Trophoblast cell (in vitro differentiated cells and primary cell): ENCODE data around the gene MALRD1.

Source experiments
- DNase-seq, 2 donors: peaks; one replicate each; pipeline ENCODE4 v3.0.0-alpha.2; 2016
- H2AFZ ChIP-seq: 2 replicates; pipeline ENCODE4 v1.6.1; 2013; ENCODE audit warnings: low read length, moderate library complexity, mild to moderate bottlenecking; ENCODE audit not compliant: insufficient read depth, poor library complexity
- H2AK5ac ChIP-seq: 2 replicates; pipeline ENCODE4 v1.6.1; 2013; ENCODE audit warnings: mild to moderate bottlenecking, low read length
- H2BK120ac ChIP-seq: 2 replicates; pipeline ENCODE4 v1.6.1; 2013; ENCODE audit warnings: low read length, mild to moderate bottlenecking, moderate library complexity; ENCODE audit not compliant: insufficient read depth, poor library complexity
- H2BK12ac ChIP-seq: 2 replicates; pipeline ENCODE4 v1.6.1; 2013; ENCODE audit warnings: mild to moderate bottlenecking, low read length, moderate library complexity
- H2BK5ac ChIP-seq: 2 replicates; pipeline ENCODE4 v1.6.1; 2013; ENCODE audit warnings: low read length, low read depth, moderate library complexity, mild to moderate bottlenecking; ENCODE audit not compliant: poor library complexity
- H3K14ac ChIP-seq: 2 replicates; pipeline ENCODE4 v1.6.1; 2013; ENCODE audit warnings: mild to moderate bottlenecking, low read length
- H3K18ac ChIP-seq: 2 replicates; pipeline ENCODE4 v1.6.1; 2013; ENCODE audit warnings: mild to moderate bottlenecking, low read length
- H3K23ac ChIP-seq: 2 replicates; pipeline ENCODE4 v1.6.1; 2013; ENCODE audit warnings: low read length
- H3K27ac ChIP-seq: 2 replicates; pipeline ENCODE4 v1.5.1; 2013; ENCODE audit warnings: low read depth, mild to moderate bottlenecking, inconsistent platforms, low read length, moderate library complexity
- H3K27me3 ChIP-seq: 2 replicates; pipeline ENCODE4 v1.6.1; 2013; ENCODE audit warnings: inconsistent platforms, mild to moderate bottlenecking, low read length, moderate library complexity; ENCODE audit not compliant: insufficient read depth
- H3K36me3 ChIP-seq, 2 experiments: 1 replicate in 1 of 2; 2 replicates in 1 of 2; pipeline ENCODE4 v1.6.1; 2013; ENCODE audit warnings: low read length in 2 of 2, mild to moderate bottlenecking in 2 of 2, moderate library complexity in 1 of 2; ENCODE audit not compliant: insufficient read depth in 2 of 2, control insufficient read depth in 1 of 2
- H3K4ac ChIP-seq: 2 replicates; pipeline ENCODE4 v1.6.1; 2013; ENCODE audit warnings: low read depth, mild to moderate bottlenecking, low read length, moderate library complexity
- H3K4me1 ChIP-seq, 2 experiments: 1 replicate in 1 of 2; 2 replicates in 1 of 2; pipeline ENCODE4 v1.6.1; 2013; ENCODE audit warnings: low read length in 2 of 2, mild to moderate bottlenecking in 2 of 2, moderate library complexity in 1 of 2; ENCODE audit not compliant: insufficient read depth in 2 of 2, control insufficient read depth in 1 of 2
- H3K4me2 ChIP-seq: 2 replicates; pipeline ENCODE4 v1.6.1; 2013; ENCODE audit warnings: inconsistent platforms, mild to moderate bottlenecking, low read length, moderate library complexity
- H3K4me3 ChIP-seq: 2 replicates; pipeline ENCODE4 v1.5.1; 2013; ENCODE audit warnings: mild to moderate bottlenecking, low read depth, low read length, inconsistent platforms
- H3K79me1 ChIP-seq: one replicate; pipeline ENCODE4 v1.6.1; 2013; ENCODE audit warnings: low read length
- H3K79me2 ChIP-seq: 2 replicates; pipeline ENCODE4 v1.6.1; 2013; ENCODE audit warnings: low read length, mild to moderate bottlenecking; ENCODE audit not compliant: control insufficient read depth, insufficient read depth, poor library complexity
- H3K9ac ChIP-seq: 2 replicates; pipeline ENCODE4 v1.6.1; 2013; ENCODE audit warnings: mild to moderate bottlenecking, low read length
- H3K9me3 ChIP-seq: 2 replicates; pipeline ENCODE4 v1.6.1; 2013; ENCODE audit warnings: low read depth, mild to moderate bottlenecking, control low read depth, inconsistent platforms, low read length; ENCODE audit not compliant: insufficient read depth
- H4K12ac ChIP-seq: 2 replicates; pipeline ENCODE4 v1.6.1; 2013; ENCODE audit warnings: low read depth, mild to moderate bottlenecking, low read length, moderate library complexity
- H4K8ac ChIP-seq: 2 replicates; pipeline ENCODE4 v1.6.1; 2013; ENCODE audit warnings: low read depth, mild to moderate bottlenecking, low read length, moderate library complexity
- H4K91ac ChIP-seq: one replicate; pipeline ENCODE4 v1.6.1; 2013; ENCODE audit warnings: low read depth, mild to moderate bottlenecking, low read length, moderate library complexity
- WGBS: extraction: QIAGEN DNeasy Blood & Tissue Kit; methylation state at CpG from one replicate; pipeline ENCODE4 v1.1.7; 2013; ENCODE audit warnings: missing lambda C conversion rate; ENCODE audit not compliant: insufficient read length, insufficient coverage; ENCODE audit errors: extremely low coverage; 5-methylcytosine and 5-hydroxymethylcytosine counted together

The MALRD1 gene

DNA sequence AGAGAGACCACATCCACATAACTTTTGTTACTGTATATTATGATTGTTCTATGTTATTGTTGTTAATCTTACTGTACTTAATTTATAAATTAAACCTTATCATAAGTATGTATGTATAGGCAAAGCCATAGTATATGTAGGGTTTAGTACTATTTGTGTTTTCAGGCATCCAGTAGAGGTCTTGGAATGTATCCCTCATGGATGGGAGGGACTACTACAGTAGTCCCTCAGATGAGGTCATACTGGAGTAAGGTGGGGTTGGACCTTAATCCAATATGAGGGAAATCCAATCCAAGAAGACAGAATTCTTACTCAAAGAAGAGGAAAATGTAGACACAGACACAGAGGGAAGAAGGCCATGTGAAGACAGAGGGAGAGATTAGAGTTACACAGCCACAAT lies 34.1 kb upstream of the MALRD1 start:
- no peaks in the 10 kb centered on the region for H3K27me3 ChIP-seq
- H3K4me1 ChIP-seq = peaks cover 0 to 5% of the 10 kb centered on the region in 2 experiments
- no peaks in the 10 kb centered on the region for H3K79me2 ChIP-seq
- no peak overlapping the region for H2AFZ ChIP-seq
- H4K91ac ChIP-seq = no peak overlapping the region
- H4K8ac ChIP-seq = no peak overlapping the region
- H3K4me3 ChIP-seq = no peak overlapping the region
- H3K4ac ChIP-seq = no peak overlapping the region
- H3K27ac ChIP-seq = no peak overlapping the region
- H3K23ac ChIP-seq = no peak overlapping the region
- no peak overlapping the region for H3K4me2 ChIP-seq
- no peak overlapping the region for H4K12ac ChIP-seq
- H3K9ac ChIP-seq = no peak overlapping the region
- H3K18ac ChIP-seq = no peak overlapping the region
- H3K14ac ChIP-seq = no peak overlapping the region
- H3K36me3 ChIP-seq = no peaks in the 10 kb centered on the region
- no peak overlapping the region for H2BK5ac ChIP-seq
- no peak overlapping the region for H2BK12ac ChIP-seq
- H3K9me3 ChIP-seq = peaks cover 2% of the 10 kb centered on the region
- no peak for DNase-seq
- H3K79me1 ChIP-seq = no peaks in the 10 kb centered on the region
- no peak overlapping the region for H2AK5ac ChIP-seq
- no peak overlapping the region for H2BK120ac ChIP-seq

DNA sequence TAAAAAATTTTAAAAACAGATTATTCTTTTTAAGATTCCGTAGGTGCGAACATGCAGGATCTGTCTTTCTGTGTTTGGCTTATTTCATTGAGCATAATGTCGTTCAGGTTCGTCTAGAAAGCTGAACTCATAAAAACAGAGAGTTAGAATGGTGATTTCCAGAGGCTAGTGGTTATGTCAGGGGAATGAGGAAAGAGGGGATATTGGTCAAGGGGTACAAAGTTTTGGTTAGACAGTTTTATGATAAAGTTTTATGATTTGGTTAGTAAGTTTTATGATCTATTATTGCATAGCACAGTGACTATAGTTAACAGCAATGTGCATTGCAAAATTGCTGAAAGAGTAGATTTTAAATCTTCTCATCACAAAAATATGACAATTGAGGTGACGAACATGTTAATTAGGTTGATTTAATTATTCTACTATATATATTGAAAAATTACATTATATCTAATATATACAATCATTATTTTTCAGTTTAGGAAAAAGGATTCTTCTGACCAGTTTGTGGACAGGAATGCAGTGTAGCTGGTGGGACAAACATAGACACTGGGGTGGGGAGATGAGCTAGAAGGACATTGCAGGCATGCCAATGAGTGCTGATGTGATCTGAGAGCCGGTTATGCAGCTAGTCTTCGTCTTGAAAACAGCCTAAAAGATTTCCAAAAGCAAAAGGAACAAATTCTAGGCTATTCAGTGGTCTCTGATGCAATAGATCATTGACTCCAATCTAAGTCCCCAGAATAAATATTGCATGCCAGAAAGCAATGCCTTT lies 31.3 kb upstream of the MALRD1 start:
- H3K4me1 ChIP-seq = peaks cover 0 to 7% of the 10 kb centered on the region in 2 experiments
- no peak overlapping the region for H3K9ac ChIP-seq
- no peaks in the 10 kb centered on the region for H3K9me3 ChIP-seq
- no peaks in the 10 kb centered on the region for H3K79me2 ChIP-seq
- no peak overlapping the region for H4K91ac ChIP-seq
- H4K12ac ChIP-seq = no peak overlapping the region
- no peak overlapping the region for H3K18ac ChIP-seq
- no peak overlapping the region for H3K27ac ChIP-seq
- no peak overlapping the region for H2BK12ac ChIP-seq
- no peak overlapping the region for H3K4me2 ChIP-seq
- no peak overlapping the region for H3K14ac ChIP-seq
- DNase-seq = peak; percentile 69 to 76
- H3K79me1 ChIP-seq = no peaks in the 10 kb centered on the region
- H2AK5ac ChIP-seq = no peak overlapping the region
- no peak overlapping the region for H2BK5ac ChIP-seq
- no peak overlapping the region for H2AFZ ChIP-seq
- H3K36me3 ChIP-seq = no peaks in the 10 kb centered on the region
- WGBS = no CpG with 5 or more reads among the region's 7 CpGs
- no peak overlapping the region for H3K23ac ChIP-seq
- no peak overlapping the region for H3K4ac ChIP-seq
- no peak overlapping the region for H3K4me3 ChIP-seq
- H4K8ac ChIP-seq = no peak overlapping the region
- no peak overlapping the region for H2BK120ac ChIP-seq
- H3K27me3 ChIP-seq = no peaks in the 10 kb centered on the region

- Histone ChIP-seq H3K27me3 (no peaks in the 10 kb centered on the region), H2BK5ac (no peak overlapping the region), H3K79me1 (no peaks in the 10 kb centered on the region), H3K4me3 (no peak overlapping the region), H3K14ac (no peak overlapping the region), H3K4me2 (no peak overlapping the region), H3K9me3 (no peaks in the 10 kb centered on the region), H4K91ac (no peak overlapping the region), H3K27ac (no peak overlapping the region), H3K36me3 (no peaks in the 10 kb centered on the region), H2BK12ac (no peak overlapping the region), H2AK5ac (no peak overlapping the region), H4K8ac (no peak overlapping the region), H2BK120ac (no peak overlapping the region), H3K4ac (no peak overlapping the region), H4K12ac (no peak overlapping the region), H2AFZ (no peak overlapping the region), H3K23ac (no peak overlapping the region), H3K4me1 (peaks cover 0 to 7% of the 10 kb centered on the region in 2 experiments), H3K18ac (no peak overlapping the region), H3K79me2 (no peaks in the 10 kb centered on the region), H3K9ac (no peak overlapping the region)
- no CpG with 5 or more reads among the region's 2 CpGs for WGBS
- DNase-seq = peak in 1 of 2 donors; percentile 18
Observed at GRCh38 chr10:19021162-19021561, 27.4 kb upstream of the MALRD1 start.

GRCh38 chr10:19024611-19025010 lies 24.0 kb upstream of the MALRD1 start:
- H2AFZ ChIP-seq = no peak overlapping the region
- DNase-seq = peak in 1 of 2 donors; percentile 53
- no peak overlapping the region for H3K27ac ChIP-seq
- H4K8ac ChIP-seq = no peak overlapping the region
- no peak overlapping the region for H2BK12ac ChIP-seq
- no peak overlapping the region for H3K23ac ChIP-seq
- peaks cover 0 to 2% of the 10 kb centered on the region in 2 experiments for H3K4me1 ChIP-seq
- no peak overlapping the region for H3K4me2 ChIP-seq
- H4K91ac ChIP-seq = no peak overlapping the region
- H3K79me1 ChIP-seq = no peaks in the 10 kb centered on the region
- H3K4me3 ChIP-seq = no peak overlapping the region
- H3K14ac ChIP-seq = no peak overlapping the region
- no peak overlapping the region for H2BK5ac ChIP-seq
- no peak overlapping the region for H3K9ac ChIP-seq
- H4K12ac ChIP-seq = no peak overlapping the region
- no peaks in the 10 kb centered on the region for H3K36me3 ChIP-seq
- no peaks in the 10 kb centered on the region for H3K27me3 ChIP-seq
- no peak overlapping the region for H3K4ac ChIP-seq
- no peaks in the 10 kb centered on the region for H3K79me2 ChIP-seq
- no CpG with 5 or more reads among the region's 2 CpGs for WGBS
- H2AK5ac ChIP-seq = no peak overlapping the region
- no peak overlapping the region for H2BK120ac ChIP-seq
- no peaks in the 10 kb centered on the region for H3K9me3 ChIP-seq
- H3K18ac ChIP-seq = no peak overlapping the region
